ENCODE measurements around the gene DLGAP1.

The DLGAP1 gene

GRCh38 chr18:4130734-4131719 is 324.1 kb downstream of the DLGAP1 start:
- no peaks in the 10 kb centered on the region for H3K27me3 ChIP-seq (ENCODE audit: low read length)
- no peaks in the 10 kb centered on the region for H3K79me2 ChIP-seq (ENCODE audit: insufficient read depth, low read length)
- H3F3A ChIP-seq (ENCODE audit: insufficient read depth) = no peaks in the 10 kb centered on the region
- TF ChIP-seq CTCF (IDR thresholded peaks at IDR 0.05; ENCODE audit: insufficient read depth, low read length, poor library complexity, severe bottlenecking) (no peak), EZH2phosphoT487 (conservative IDR thresholded peaks at IDR 0.05; ENCODE audit: low read length) (no peak)
- no peak overlapping the region for H3K4me2 ChIP-seq (ENCODE audit: low read depth, low read length, poor library complexity, severe bottlenecking)
- H3K36me3 ChIP-seq (ENCODE audit: low read length) = no peaks in the 10 kb centered on the region
- H3K9me3 ChIP-seq (ENCODE audit: insufficient read depth, low read length) = no peaks in the 10 kb centered on the region
- no peak overlapping the region for H3K27ac ChIP-seq (ENCODE audit: low read depth, low read length)
- no peak overlapping the region for H3K9ac ChIP-seq (ENCODE audit: low read length)
- H2AFZ ChIP-seq (ENCODE audit: low read depth, low read length, severe bottlenecking) = no peak overlapping the region
- H3K4me3 ChIP-seq (ENCODE audit: insufficient read depth, low read length, poor library complexity, severe bottlenecking) = no peak overlapping the region
- H4K20me1 ChIP-seq (ENCODE audit: low read depth, low read length) = no peaks in the 10 kb centered on the region
- no peaks in the 10 kb centered on the region for H3K9me2 ChIP-seq (replicated peaks; ENCODE audit: insufficient read depth, low read length)

GRCh38 chr18:4126939-4127338 is 328.2 kb downstream of the DLGAP1 start:
- Histone ChIP-seq H3K79me2 (ENCODE audit: insufficient read depth, low read length) (no peaks in the 10 kb centered on the region), H3F3A (ENCODE audit: insufficient read depth) (no peaks in the 10 kb centered on the region), H2AFZ (ENCODE audit: low read depth, low read length, severe bottlenecking) (no peak overlapping the region), H4K20me1 (ENCODE audit: low read depth, low read length) (no peaks in the 10 kb centered on the region), H3K36me3 (ENCODE audit: low read length) (no peaks in the 10 kb centered on the region), H3K27me3 (ENCODE audit: low read length) (no peaks in the 10 kb centered on the region), H3K9ac (ENCODE audit: low read length) (no peak overlapping the region), H3K27ac (ENCODE audit: low read depth, low read length) (no peak overlapping the region), H3K4me3 (ENCODE audit: insufficient read depth, low read length, poor library complexity, severe bottlenecking) (no peak overlapping the region), H3K9me2 (replicated peaks; ENCODE audit: insufficient read depth, low read length) (no peaks in the 10 kb centered on the region), H3K4me2 (ENCODE audit: low read depth, low read length, poor library complexity, severe bottlenecking) (no peak overlapping the region), H3K9me3 (ENCODE audit: insufficient read depth, low read length) (no peaks in the 10 kb centered on the region)
- TF ChIP-seq CTCF (IDR thresholded peaks at IDR 0.05; ENCODE audit: insufficient read depth, low read length, poor library complexity, severe bottlenecking) = no peak
- no peak for TF ChIP-seq EZH2phosphoT487 (conservative IDR thresholded peaks at IDR 0.05; ENCODE audit: low read length)

GRCh38 chr18:4125627-4126230 is 329.4 kb downstream of the DLGAP1 start:
- Histone ChIP-seq H3K79me2 (ENCODE audit: insufficient read depth, low read length) (no peaks in the 10 kb centered on the region), H3K36me3 (ENCODE audit: low read length) (no peaks in the 10 kb centered on the region), H3K4me2 (ENCODE audit: low read depth, low read length, poor library complexity, severe bottlenecking) (no peak overlapping the region), H4K20me1 (ENCODE audit: low read depth, low read length) (no peaks in the 10 kb centered on the region), H3K9me3 (ENCODE audit: insufficient read depth, low read length) (no peaks in the 10 kb centered on the region), H3K9me2 (replicated peaks; ENCODE audit: insufficient read depth, low read length) (no peaks in the 10 kb centered on the region), H2AFZ (ENCODE audit: low read depth, low read length, severe bottlenecking) (no peak overlapping the region), H3K9ac (ENCODE audit: low read length) (no peak overlapping the region), H3F3A (ENCODE audit: insufficient read depth) (no peaks in the 10 kb centered on the region), H3K27me3 (ENCODE audit: low read length) (no peaks in the 10 kb centered on the region), H3K4me3 (ENCODE audit: insufficient read depth, low read length, poor library complexity, severe bottlenecking) (no peak overlapping the region), H3K27ac (ENCODE audit: low read depth, low read length) (no peak overlapping the region)
- TF ChIP-seq CTCF (IDR thresholded peaks at IDR 0.05; ENCODE audit: insufficient read depth, low read length, poor library complexity, severe bottlenecking) = no peak
- TF ChIP-seq EZH2phosphoT487 (conservative IDR thresholded peaks at IDR 0.05; ENCODE audit: low read length) = no peak
